ENCODE data around the gene ZSCAN21. TPM values are rescaled to one million over a fixed set of nuclear protein-coding genes. Genes with fewer than 3 reads are reported as not detected.

ZSCAN21 gene
- 10 to 100 TPM in 1 of 2 donors, 1 to 10 TPM in 1; 9.0 to 13.1 TPM for total RNA-seq
- polyA plus RNA-seq: 1 to 10 TPM; 4.7 to 5.1 TPM
- long read RNA-seq, donor 1, partial matches to known transcripts: 0 of 2 reads
- long read RNA-seq, donor 1, other reads (novel, unspliced or antisense): 0 of 2 reads
- long read RNA-seq, donor 2, partial matches to known transcripts: 0 of 1 reads
- long read RNA-seq, donor 2, other reads (novel, unspliced or antisense): 0 of 1 reads
- long read RNA-seq, donor 3: 0 reads
- long read RNA-seq, donor 4, partial matches to known transcripts: 17 of 19 reads
- long read RNA-seq, donor 4, other reads (novel, unspliced or antisense): 0 of 19 reads
- long read RNA-seq, donor 5, partial matches to known transcripts: 10 of 14 reads
- long read RNA-seq, donor 5, other reads (novel, unspliced or antisense): 0 of 14 reads

DNA sequence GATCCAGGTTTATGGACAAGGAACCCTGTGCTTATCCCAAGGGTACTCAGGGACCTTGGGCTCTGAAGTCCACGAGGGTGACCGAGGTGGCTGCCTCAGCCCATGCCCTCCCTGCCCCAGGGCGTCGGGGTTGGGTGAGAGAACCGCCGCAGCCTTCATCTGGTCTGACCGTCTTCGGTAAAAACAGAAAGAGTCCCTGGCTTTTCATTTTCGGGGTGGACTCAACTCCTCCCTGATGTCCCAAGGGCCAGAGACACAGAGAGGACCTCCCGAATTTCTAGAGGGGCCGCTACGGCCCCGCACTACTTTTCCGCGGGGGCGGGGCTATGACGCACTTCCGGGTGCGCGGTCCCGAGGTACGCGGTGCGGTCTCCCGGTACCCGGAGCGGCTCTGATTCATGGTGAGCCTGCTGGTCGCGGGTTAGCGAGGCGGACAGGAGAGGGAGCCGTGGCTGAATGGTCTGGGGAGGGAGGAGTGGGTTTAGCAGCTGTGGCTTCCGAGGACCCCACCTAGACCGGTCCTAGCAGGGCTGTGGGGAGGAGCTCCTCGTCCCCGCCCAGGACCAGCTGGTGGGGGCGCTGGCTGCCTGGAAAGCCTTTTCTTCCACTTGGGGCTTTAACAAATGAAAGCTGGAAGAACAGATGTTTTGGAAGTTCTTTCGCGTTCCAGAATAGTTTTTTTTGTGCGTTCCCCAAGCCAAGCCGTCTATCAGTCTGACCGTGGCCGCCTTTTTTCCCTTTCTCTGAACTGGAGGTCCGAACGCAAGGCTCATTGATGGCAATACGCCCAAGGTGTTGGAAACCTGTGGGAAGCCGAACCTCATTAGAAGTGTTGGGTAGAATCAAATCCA, at the start of gene ZSCAN21:
Gene ZSCAN21, plus strand, starts transcription at position 334 of the 851 bp plus-strand sequence. CDS start 7,233 bp downstream, outside the sequence.
- DNase-seq (peak; percentile 90 to 92 (median 91)), ATAC-seq (ENCODE audit: insufficient read depth, low FRiP score) (peak; percentile 91)
- Histone ChIP-seq H3K36me3 (ENCODE audit: control insufficient read depth in 4 of 4, insufficient read depth in 4 of 4, low read length in 4 of 4) (peaks cover 0 to 4% (median 1%) of the 10 kb centered on the region in 4 donors), H3K4me1 (ENCODE audit: control insufficient read depth in 5 of 5, insufficient read depth in 5 of 5, low read length in 5 of 5) (peaks cover 0 to 8% (median 2%) of the 10 kb centered on the region in 5 donors), H3K27me3 (ENCODE audit: control insufficient read depth in 3 of 3, insufficient read depth in 3 of 3, low read length in 2 of 3) (no peaks in the 10 kb centered on the region), H3K9ac (ENCODE audit: insufficient read depth in 1 of 2, low read length in 2 of 2) (peak within 1 kb of the TSS; percentile 29 to 97), H3K4me3 (peak within 1 kb of the TSS; percentile 80), H3K9me3 (ENCODE audit: control insufficient read depth in 4 of 4, insufficient read depth in 3 of 4, low read length in 3 of 4) (peaks cover 0 to 3% (median 0%) of the 10 kb centered on the region in 4 donors), H3K27ac (ENCODE audit: low read depth in 1 of 2, low read length in 1 of 2) (peak within 1 kb of the TSS; percentile 82 to 98)
- 1% methylated on average over 46 to 47 of the region's 47 CpGs for WGBS, 2 donors
- TF ChIP-seq, protein P1, sequence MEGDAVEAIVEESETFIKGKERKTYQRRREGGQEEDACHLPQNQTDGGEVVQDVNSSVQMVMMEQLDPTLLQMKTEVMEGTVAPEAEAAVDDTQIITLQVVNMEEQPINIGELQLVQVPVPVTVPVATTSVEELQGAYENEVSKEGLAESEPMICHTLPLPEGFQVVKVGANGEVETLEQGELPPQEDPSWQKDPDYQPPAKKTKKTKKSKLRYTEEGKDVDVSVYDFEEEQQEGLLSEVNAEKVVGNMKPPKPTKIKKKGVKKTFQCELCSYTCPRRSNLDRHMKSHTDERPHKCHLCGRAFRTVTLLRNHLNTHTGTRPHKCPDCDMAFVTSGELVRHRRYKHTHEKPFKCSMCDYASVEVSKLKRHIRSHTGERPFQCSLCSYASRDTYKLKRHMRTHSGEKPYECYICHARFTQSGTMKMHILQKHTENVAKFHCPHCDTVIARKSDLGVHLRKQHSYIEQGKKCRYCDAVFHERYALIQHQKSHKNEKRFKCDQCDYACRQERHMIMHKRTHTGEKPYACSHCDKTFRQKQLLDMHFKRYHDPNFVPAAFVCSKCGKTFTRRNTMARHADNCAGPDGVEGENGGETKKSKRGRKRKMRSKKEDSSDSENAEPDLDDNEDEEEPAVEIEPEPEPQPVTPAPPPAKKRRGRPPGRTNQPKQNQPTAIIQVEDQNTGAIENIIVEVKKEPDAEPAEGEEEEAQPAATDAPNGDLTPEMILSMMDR (IDR thresholded peaks at IDR 0.05; ENCODE audit: control extremely low read depth, extremely low read depth): peak; percentile 3

DNA sequence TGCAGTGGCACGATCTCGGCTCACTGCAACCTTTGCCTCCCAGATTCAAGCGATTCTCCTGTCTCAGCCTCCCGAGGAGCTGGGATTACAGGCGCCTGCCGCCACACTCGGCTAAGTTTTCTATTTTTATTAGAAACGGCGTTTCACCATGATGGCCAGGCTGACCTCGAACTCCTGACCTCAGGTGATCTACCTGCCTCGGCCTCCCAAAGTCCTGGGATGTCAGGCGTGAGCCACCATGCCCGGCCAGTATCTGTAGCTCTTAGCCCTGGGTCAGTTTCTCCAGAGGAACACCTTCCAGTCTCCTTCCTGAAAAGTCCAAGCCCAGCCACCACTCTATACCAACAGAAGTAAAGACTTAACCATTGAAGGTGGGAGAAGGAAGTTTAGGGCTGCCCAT, 49.3 kb upstream of the ZSCAN21 start:
- Histone ChIP-seq H3K9ac (ENCODE audit: insufficient read depth in 1 of 2, low read length in 2 of 2) (no peak overlapping the region), H3K4me3 (no peak overlapping the region), H3K9me3 (ENCODE audit: control insufficient read depth in 4 of 4, insufficient read depth in 3 of 4, low read length in 3 of 4) (no peaks in the 10 kb centered on the region), H3K27me3 (ENCODE audit: control insufficient read depth in 3 of 3, insufficient read depth in 3 of 3, low read length in 2 of 3) (no peaks in the 10 kb centered on the region), H3K36me3 (ENCODE audit: control insufficient read depth in 4 of 4, insufficient read depth in 4 of 4, low read length in 4 of 4) (no peaks in the 10 kb centered on the region), H3K27ac (ENCODE audit: low read depth in 1 of 2, low read length in 1 of 2) (no peak overlapping the region), H3K4me1 (ENCODE audit: control insufficient read depth in 5 of 5, insufficient read depth in 5 of 5, low read length in 5 of 5) (peaks cover 0 to 32% (median 11%) of the 10 kb centered on the region in 5 donors)
- TF ChIP-seq, protein P1 (IDR thresholded peaks at IDR 0.05; ENCODE audit: control extremely low read depth, extremely low read depth): no peak
- ATAC-seq (ENCODE audit: insufficient read depth, low FRiP score) (no peak), DNase-seq (no peak)
- WGBS, 2 donors: 92 to 94% methylated on average over 13 of the region's 13 CpGs

DNA sequence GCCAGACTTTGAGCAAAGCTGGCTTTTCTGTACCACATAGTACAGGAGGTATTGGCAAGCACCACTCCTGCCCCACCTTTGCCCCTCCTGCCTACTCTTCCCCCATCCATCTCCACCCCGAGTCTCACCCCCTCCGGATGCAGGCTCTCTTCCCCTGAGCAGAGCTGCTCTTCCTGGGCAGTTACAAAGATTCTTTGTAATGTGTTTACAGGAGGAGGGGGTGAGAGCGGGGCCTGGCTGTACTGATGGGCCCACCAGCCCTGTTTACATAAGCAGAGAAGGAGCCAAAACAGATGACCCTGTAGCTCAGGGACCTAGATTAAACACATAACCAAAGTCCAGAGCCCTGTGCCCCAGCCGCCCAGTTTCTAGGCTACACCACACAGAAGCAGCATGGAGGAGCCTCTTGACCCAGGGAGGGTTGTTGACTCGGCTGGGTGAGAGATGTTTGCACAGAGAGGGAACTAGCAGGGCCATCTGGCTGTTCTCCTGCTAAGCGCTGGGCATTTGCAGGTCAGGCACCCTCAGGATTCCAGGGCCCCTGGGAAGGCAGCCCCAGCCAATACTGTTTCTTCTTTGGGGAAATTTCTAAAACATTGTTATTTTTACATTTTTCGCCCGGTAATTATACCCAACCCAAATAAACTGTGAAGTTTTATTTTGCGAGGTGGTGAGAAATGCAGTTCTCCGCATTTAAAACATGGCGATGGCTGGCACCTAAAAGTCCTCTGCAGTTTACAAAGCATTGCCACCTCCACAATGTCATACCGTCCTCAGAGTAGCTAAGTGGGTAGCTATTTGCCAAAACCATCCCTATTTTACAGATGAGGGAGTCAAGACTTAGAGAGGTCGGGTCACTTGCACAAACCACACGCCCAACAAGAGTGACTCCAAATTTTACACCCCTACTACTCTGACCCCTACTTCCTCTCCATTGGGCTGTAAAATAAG, 45.6 kb upstream of the ZSCAN21 start:
- H3K4me3 ChIP-seq: no peak overlapping the region
- no peak overlapping the region for H3K9ac ChIP-seq (ENCODE audit: insufficient read depth in 1 of 2, low read length in 2 of 2)
- H3K36me3 ChIP-seq (ENCODE audit: control insufficient read depth in 4 of 4, insufficient read depth in 4 of 4, low read length in 4 of 4): no peaks in the 10 kb centered on the region
- no peaks in the 10 kb centered on the region for H3K9me3 ChIP-seq (ENCODE audit: control insufficient read depth in 4 of 4, insufficient read depth in 3 of 4, low read length in 3 of 4)
- H3K4me1 ChIP-seq (ENCODE audit: control insufficient read depth in 5 of 5, insufficient read depth in 5 of 5, low read length in 5 of 5): peaks cover 0 to 18% (median 6%) of the 10 kb centered on the region in 5 donors
- no peaks in the 10 kb centered on the region for H3K27me3 ChIP-seq (ENCODE audit: control insufficient read depth in 3 of 3, insufficient read depth in 3 of 3, low read length in 2 of 3)
- peak; percentile 61 for ATAC-seq (ENCODE audit: insufficient read depth, low FRiP score)
- WGBS, 2 donors: 44 to 52% methylated on average over 14 of the region's 14 CpGs
- DNase-seq: peak; percentile 67 to 79 (median 72)
- TF ChIP-seq, protein P1 (IDR thresholded peaks at IDR 0.05; ENCODE audit: control extremely low read depth, extremely low read depth): no peak
- H3K27ac ChIP-seq (ENCODE audit: low read depth in 1 of 2, low read length in 1 of 2): peak overlapping the region in 1 of 2 donors; percentile 5

All from lung (tissue), 16 donors.